PC-3 (cell line): ENCODE results near the gene GAL3ST1.

Experiments used
- CTCF ChIP-seq: fragments of 300-600 bp; sonication (generic); conservative IDR thresholded peaks from 2 replicates; pipeline ENCODE4 v1.5.1; 2017; ENCODE audit warnings: antibody characterized with exemption, low read depth, mild to moderate bottlenecking, low read length
- EZH2 ChIP-seq: fragments of 300-600 bp; sonication (generic); IDR thresholded peaks from one replicate; pipeline ENCODE4 v1.6.1; 2017; ENCODE audit warnings: antibody characterized with exemption, mild to moderate bottlenecking, low read length; ENCODE audit not compliant: unreplicated experiment
- EZH2phosphoT487 ChIP-seq: fragments of 300-600 bp; sonication (generic); IDR thresholded peaks from 2 replicates; pipeline ENCODE4 v1.6.1; 2018; ENCODE audit warnings: mild to moderate bottlenecking, antibody characterized with exemption, low read length, borderline replicate concordance

GRCh38 chr22:30614268-30614667 lies 39.8 kb upstream of the GAL3ST1 start:
- TF ChIP-seq CTCF: no peak
- TF ChIP-seq EZH2: no peak
- TF ChIP-seq EZH2phosphoT487: no peak
